OCI-LY3 (cell line): Measurements from ENCODE around the gene EDNRA.

Experiments used
- CTCF ChIP-seq: fragments of 200-600, 300-600 bp; sonication (generic); IDR thresholded peaks from 2 replicates; pipeline ENCODE4 v1.5.1; 2014; ENCODE audit warnings: antibody characterized with exemption, low read length, low read depth
- EZH2phosphoT487 ChIP-seq: fragments of 200-600 bp; shearing (Covaris generic); IDR thresholded peaks from 2 replicates; pipeline ENCODE4 v1.6.1; 2018; ENCODE audit warnings: antibody characterized with exemption, mixed run types, low read depth

GRCh38 chr4:147539959-147540358 is 59.1 kb downstream of the EDNRA start:
- TF ChIP-seq CTCF = no peak
- TF ChIP-seq EZH2phosphoT487 = no peak
